GM12878 (cell line): Measurements from ENCODE around the gene CEACAM8. TPM values are rescaled to one million over a fixed set of nuclear protein-coding genes. Genes with fewer than 3 reads are reported as not detected.

Experiments
- ATAC-seq: fragments of 200-7000 bp; cut with Tn5 transposase; 3 replicates; pipeline ENCODE4 v1.9.1; 2020; ENCODE audit warnings: mild to moderate bottlenecking, moderate library complexity
- BruUV-seq: library from RNA; stranded (reverse); fragments of 400-500 nt; replicated peaks from 2 replicates; lab custom pipeline; 2021; lab: Mats Ljungman, UMichigan
- CTCF ChIA-PET: fragments of 300-600 bp; sonication (Branson Sonifier 250); formaldehyde crosslinking; extraction: SDS; loops from one replicate; lab custom pipeline; 2021; ENCODE audit warnings: inconsistent platforms; lab: Yijun Ruan, JAX
- POLR2A ChIA-PET: fragments of 350-600 bp; formaldehyde crosslinking; extraction: SDS; loops from one replicate; lab custom pipeline; 2021; ENCODE audit warnings: inconsistent platforms; lab: Charles Lee
- RAD21 ChIA-PET: fragments of 300-600 bp; sonication (Branson Sonifier 250); formaldehyde crosslinking; loops from one replicate; lab custom pipeline; 2023; ENCODE audit warnings: antibody characterized with exemption; ENCODE audit not compliant: unreplicated experiment; lab: Charles Lee
- SMC1A ChIA-PET: fragments of 300-600 bp; sonication (Branson Sonifier 250); formaldehyde crosslinking; loops from one replicate; lab custom pipeline; 2023; ENCODE audit not compliant: unreplicated experiment, uncharacterized antibody; lab: Charles Lee
- DNase-seq: peaks from one replicate; pipeline ENCODE4 v3.0.0-alpha.2; 2011; ENCODE audit warnings: low read depth, low spot score
- FAIRE-seq: peaks from 3 replicates; lab custom pipeline; 2011; peaks lifted over from hg19 to GRCh38; lab: Jason Lieb, UNC
- H2AFZ ChIP-seq: 2 replicates; pipeline ENCODE4 v1.6.0; 2011; ENCODE audit warnings: low read depth, low read length, control low read depth; ENCODE audit not compliant: control insufficient read depth
- H3K27ac ChIP-seq: 2 replicates; pipeline ENCODE4 v1.5.1; 2011; ENCODE audit warnings: control low read depth; ENCODE audit not compliant: control insufficient read depth, insufficient read depth
- H3K27me3 ChIP-seq, 2 experiments: replicated peaks in 1 of 2; 2 replicates each; pipeline versions ENCODE4 v1.6.0 to v1.6.1; 2011; ENCODE audit warnings: low read length in 1 of 2; ENCODE audit not compliant: control insufficient read depth in 2 of 2, insufficient read depth in 2 of 2
- H3K36me3 ChIP-seq, 2 experiments: 2 replicates each; pipeline ENCODE4 v1.5.1; 2011; ENCODE audit warnings: low read length in 1 of 2; ENCODE audit not compliant: control insufficient read depth in 2 of 2, insufficient read depth in 2 of 2
- H3K4me1 ChIP-seq: 2 replicates; pipeline ENCODE4 v1.6.1; 2011; ENCODE audit warnings: mild to moderate bottlenecking, low read length, moderate library complexity, mixed read lengths; ENCODE audit not compliant: control insufficient read depth, insufficient read depth
- H3K4me2 ChIP-seq: 2 replicates; pipeline ENCODE4 v1.6.0; 2011; ENCODE audit warnings: control low read depth; ENCODE audit not compliant: control insufficient read depth, insufficient read depth
- H3K4me3 ChIP-seq: fragments of 200-600 bp; sonication (generic); 2 replicates; pipeline ENCODE4 v1.5.1; 2016
- H3K79me2 ChIP-seq: 2 replicates; pipeline ENCODE4 v1.6.0; 2011; ENCODE audit warnings: low read length; ENCODE audit not compliant: control insufficient read depth, insufficient read depth
- H3K9ac ChIP-seq: 2 replicates; pipeline ENCODE4 v1.8.0; 2011; ENCODE audit warnings: low read length, control low read depth, mixed read lengths; ENCODE audit not compliant: control insufficient read depth, insufficient read depth
- H3K9me3 ChIP-seq: replicated peaks from 3 replicates; pipeline ENCODE4 v1.5.1; 2011; ENCODE audit warnings: mild to moderate bottlenecking, low read length; ENCODE audit not compliant: control insufficient read depth, insufficient read depth
- H4K20me1 ChIP-seq: 2 replicates; pipeline ENCODE4 v1.6.0; 2011; ENCODE audit not compliant: control insufficient read depth, insufficient read depth
- ESRRA ChIP-seq: IDR thresholded peaks from 2 replicates; pipeline ENCODE4 v1.6.1; 2012; ENCODE audit warnings: mild to moderate bottlenecking, low read length, improper control_type of control experiment
- EZH2 ChIP-seq: IDR thresholded peaks from 2 replicates; pipeline ENCODE4 v1.6.1; 2012; ENCODE audit warnings: low read depth, mild to moderate bottlenecking, control low read depth, inconsistent platforms, low read length, borderline replicate concordance; ENCODE audit not compliant: control insufficient read depth
- IRF4 ChIP-seq: IDR thresholded peaks from 2 replicates; pipeline ENCODE4 v1.6.1; 2011; ENCODE audit warnings: low read depth, low read length
- MTA3 ChIP-seq: IDR thresholded peaks from 2 replicates; pipeline ENCODE4 v1.6.1; 2012; ENCODE audit warnings: low read length, inconsistent platforms, borderline replicate concordance
- YBX1 ChIP-seq: fragments of 450-650 bp; IDR thresholded peaks from 2 replicates; pipeline ENCODE4 v1.6.1; 2016; ENCODE audit warnings: antibody characterized with exemption
- ZNF384 ChIP-seq: IDR thresholded peaks from 2 replicates; pipeline ENCODE4 v1.6.1; 2012; ENCODE audit warnings: low read depth, mild to moderate bottlenecking, low read length, improper control_type of control experiment, borderline replicate concordance
- ZZZ3 ChIP-seq: IDR thresholded peaks from 2 replicates; pipeline ENCODE4 v1.6.1; 2011; ENCODE audit warnings: low read depth; ENCODE audit not compliant: control insufficient read depth, insufficient read length
- WGBS: methylation state at CpG from one replicate; pipeline ENCODE4 v1.1.6; 2016; ENCODE audit warnings: low lambda C conversion rate; ENCODE audit not compliant: insufficient replicate concordance, insufficient coverage; ENCODE audit errors: missing lambda C conversion rate; 5-methylcytosine and 5-hydroxymethylcytosine counted together
- in situ Hi-C: fragments of 300-500 bp; cut with MboI; formaldehyde crosslinking; loops from 9 replicates; pipeline ENCODE4 v1.14.3; 2018; ENCODE audit warnings: mixed read lengths
- intact Hi-C: fragments of 100-400 bp; cut with micrococcal nuclease; formaldehyde crosslinking; loops from one replicate; pipeline ENCODE4 v1.14.2; 2022; ENCODE audit not compliant: unreplicated experiment
- polyA plus RNA-seq, 11 experiments: library from polyadenylated mRNA; depleted of rRNA in 4 of 11; unstranded in 6 of 11; stranded (reverse) in 5 of 11; fragments of >200 nt; fragmentation: Nextera tagmentation in 4 of 11; fragmentation: Illumina TruSeq in 1 of 11; extraction: Ambion mirVana in 4 of 11; extraction: Trizol in 1 of 11; gene quantifications; 1 replicate in 1 of 11; 2 replicates in 10 of 11; pipeline versions ENCODE4 v1.2.1 to v1.2.3, GENCODE V29; 2011 to 2016; ENCODE audit warnings: inconsistent platforms in 2 of 11, missing spikeins in 2 of 11, low read depth in 1 of 11
- total RNA-seq, 4 experiments: library from RNA; depleted of rRNA in 3 of 4; stranded (reverse); fragments of >200 nt in 3 of 4; fragmentation: Illumina TruSeq in 1 of 4; extraction: Trizol in 1 of 4; gene quantifications; 2 replicates each; pipeline versions ENCODE4 v1.2.1 to v1.2.3, GENCODE V29; 2013 to 2021

Gene CEACAM8
- total and polyA plus RNA-seq, 10 of the 15 experiments (the other 5 are each of a cell fraction or from before 2014, with no cell fraction given) = 0.06 TPM; not detected in 9

DNA sequence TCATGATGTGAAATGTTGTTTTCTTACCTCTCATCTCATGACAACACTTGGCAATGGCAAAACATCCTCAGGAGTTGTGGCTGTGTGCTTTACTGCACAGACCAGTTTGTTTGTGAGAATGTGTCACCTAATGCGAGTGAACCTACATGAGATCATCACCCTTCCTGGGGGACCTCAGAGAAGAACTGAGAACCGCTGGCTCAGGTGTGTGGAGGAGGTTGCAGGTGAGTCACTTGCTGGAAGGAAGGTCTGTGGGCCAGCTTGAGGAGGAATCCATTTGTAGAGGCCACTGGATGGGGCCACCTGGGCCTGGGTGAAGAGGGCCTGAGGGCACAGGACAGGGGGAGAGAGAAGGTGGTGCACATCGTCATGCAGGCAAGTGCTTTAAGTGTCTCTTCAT lies 63.4 kb downstream of the CEACAM8 start:
- ChIA-PET CTCF (interaction anchor here (0.8 to 7.3 kb wide), 11 partner anchors 16 to 98 kb away, joined by 3 to 250 read pairs (median 31); partner anchors contain the start of gene CXCL17), RAD21 (interaction anchor here (0.5 to 7.7 kb wide), 5 partner anchors 17 to 1327 kb away, joined by 3 to 177 read pairs (median 39); no protein-coding TSS in a partner anchor), SMC1A (interaction anchor here (0.8 to 9.0 kb wide), 8 partner anchors 59 to 94 kb away, joined by 3 to 193 read pairs (median 13); no protein-coding TSS in a partner anchor), POLR2A (interaction anchor here (3.7 kb wide), 1 partner anchor 65 kb away, joined by 32 read pairs; no protein-coding TSS in a partner anchor)
- intact Hi-C loops = no loop called here
- Histone ChIP-seq H3K27ac (no peak overlapping the region), H2AFZ (no peak overlapping the region), H3K4me1 (peaks cover 14% of the 10 kb centered on the region), H3K4me3 (no peak overlapping the region), H3K4me2 (no peak overlapping the region), H4K20me1 (no peaks in the 10 kb centered on the region), H3K36me3 (no peaks in the 10 kb centered on the region), H3K9me3 (no peaks in the 10 kb centered on the region), H3K9ac (no peak overlapping the region), H3K79me2 (no peaks in the 10 kb centered on the region; the same call in 1 of the 2 replicates), H3K27me3 (no peaks in the 10 kb centered on the region)
- WGBS = 34% methylated on average over 3 of the region's 3 CpGs
- BruUV-seq = no TSS peak
- in situ Hi-C loops = no loop called here
- ATAC-seq = no peak
- FAIRE-seq = no peak
- DNase-seq = no peak
- no peak for TF ChIP-seq YBX1
- no peak for TF ChIP-seq EZH2
- no peak for TF ChIP-seq ZNF384
- TF ChIP-seq ZZZ3 = no peak
- TF ChIP-seq MTA3 = no peak
- TF ChIP-seq ESRRA = no peak
- TF ChIP-seq IRF4 = no peak

Other genes starting within 250 kb of the CEACAM8 start
- not detected in 2 replicates for gene CNFN, start 204.6 kb downstream of the CEACAM8 start, total RNA-seq (2014; rRNA removed)
- not detected in 2 replicates for gene CNFN, start 204.6 kb downstream of the CEACAM8 start, total RNA-seq (2014; rRNA removed; fragmentation: Illumina TruSeq; extraction: Trizol)
- not detected in 2 replicates for gene CNFN, start 204.6 kb downstream of the CEACAM8 start, total RNA-seq (2021)
- not detected in 2 replicates for gene CNFN, start 204.6 kb downstream of the CEACAM8 start, polyA plus RNA-seq (2011; rRNA removed)
- gene CNFN, start 204.6 kb downstream of the CEACAM8 start, polyA plus RNA-seq (2014; fragmentation: Illumina TruSeq; extraction: Trizol) = not detected in 2 replicates
- gene CNFN, start 204.6 kb downstream of the CEACAM8 start, polyA plus RNA-seq (2014; fragmentation: Nextera tagmentation; extraction: Ambion mirVana) = not detected
- gene CNFN, start 204.6 kb downstream of the CEACAM8 start, polyA plus RNA-seq (2014; rRNA removed) = not detected in 2 replicates
- under 1 TPM in 1 of 2 experiments, not detected in 1; 0.60 TPM for gene CNFN, start 204.6 kb downstream of the CEACAM8 start, polyA plus RNA-seq (2016; fragmentation: Nextera tagmentation; extraction: Ambion mirVana)
- 11.1 and 19.9 TPM in 2 replicates for gene LIPE, start 167.5 kb downstream of the CEACAM8 start, total RNA-seq (2014; rRNA removed)
- gene LIPE, start 167.5 kb downstream of the CEACAM8 start, total RNA-seq (2014; rRNA removed; fragmentation: Illumina TruSeq; extraction: Trizol) = 5.3 and 8.1 TPM in 2 replicates
- gene LIPE, start 167.5 kb downstream of the CEACAM8 start, total RNA-seq (2021) = 31.9 and 33.3 TPM in 2 replicates
- gene LIPE, start 167.5 kb downstream of the CEACAM8 start, polyA plus RNA-seq (2011; rRNA removed) = 3.2 and 8.9 TPM in 2 replicates
- gene LIPE, start 167.5 kb downstream of the CEACAM8 start, polyA plus RNA-seq (2014; fragmentation: Illumina TruSeq; extraction: Trizol) = 1.5 and 10.0 TPM in 2 replicates
- gene LIPE, start 167.5 kb downstream of the CEACAM8 start, polyA plus RNA-seq (2014; fragmentation: Nextera tagmentation; extraction: Ambion mirVana) = under 1 TPM; 0.02 to 0.24 TPM
- gene LIPE, start 167.5 kb downstream of the CEACAM8 start, polyA plus RNA-seq (2014; rRNA removed) = 18.0 and 22.3 TPM in 2 replicates
- 10 to 100 TPM in 1 of 2 experiments, 1 to 10 TPM in 1; 8.4 to 11.5 TPM for gene LIPE, start 167.5 kb downstream of the CEACAM8 start, polyA plus RNA-seq (2016; fragmentation: Nextera tagmentation; extraction: Ambion mirVana)
- not detected in 2 replicates for gene CXCL17, start 152.0 kb downstream of the CEACAM8 start, total RNA-seq (2014; rRNA removed)
- 0.14 TPM in 1 of 2 replicates, not detected in the other for gene CXCL17, start 152.0 kb downstream of the CEACAM8 start, total RNA-seq (2014; rRNA removed; fragmentation: Illumina TruSeq; extraction: Trizol)
- gene CXCL17, start 152.0 kb downstream of the CEACAM8 start, total RNA-seq (2021) = not detected in 2 replicates
- gene CXCL17, start 152.0 kb downstream of the CEACAM8 start, polyA plus RNA-seq (2011; rRNA removed) = 0.10 and 0.15 TPM in 2 replicates
- not detected in 2 replicates for gene CXCL17, start 152.0 kb downstream of the CEACAM8 start, polyA plus RNA-seq (2014; fragmentation: Illumina TruSeq; extraction: Trizol)
- under 1 TPM; 0.13 to 0.24 TPM for gene CXCL17, start 152.0 kb downstream of the CEACAM8 start, polyA plus RNA-seq (2014; fragmentation: Nextera tagmentation; extraction: Ambion mirVana)
- gene CXCL17, start 152.0 kb downstream of the CEACAM8 start, polyA plus RNA-seq (2014; rRNA removed) = not detected in 2 replicates
- gene CXCL17, start 152.0 kb downstream of the CEACAM8 start, polyA plus RNA-seq (2016; fragmentation: Nextera tagmentation; extraction: Ambion mirVana) = not detected
- 5.4 and 6.8 TPM in 2 replicates for gene CEACAM1, start 66.4 kb downstream of the CEACAM8 start, total RNA-seq (2014; rRNA removed)
- 3.9 and 5.4 TPM in 2 replicates for gene CEACAM1, start 66.4 kb downstream of the CEACAM8 start, total RNA-seq (2014; rRNA removed; fragmentation: Illumina TruSeq; extraction: Trizol)
- 8.0 and 9.0 TPM in 2 replicates for gene CEACAM1, start 66.4 kb downstream of the CEACAM8 start, total RNA-seq (2021)
- 15.9 and 24.0 TPM in 2 replicates for gene CEACAM1, start 66.4 kb downstream of the CEACAM8 start, polyA plus RNA-seq (2011; rRNA removed)
- gene CEACAM1, start 66.4 kb downstream of the CEACAM8 start, polyA plus RNA-seq (2014; fragmentation: Illumina TruSeq; extraction: Trizol) = 16.4 and 16.8 TPM in 2 replicates
- gene CEACAM1, start 66.4 kb downstream of the CEACAM8 start, polyA plus RNA-seq (2014; fragmentation: Nextera tagmentation; extraction: Ambion mirVana) = 1 to 10 TPM; 4.2 to 5.3 TPM
- 8.8 and 14.4 TPM in 2 replicates for gene CEACAM1, start 66.4 kb downstream of the CEACAM8 start, polyA plus RNA-seq (2014; rRNA removed)
- gene CEACAM1, start 66.4 kb downstream of the CEACAM8 start, polyA plus RNA-seq (2016; fragmentation: Nextera tagmentation; extraction: Ambion mirVana) = 1 to 10 TPM; 5.7 to 6.3 TPM
- gene PSG3, start 145.6 kb upstream of the CEACAM8 start, total RNA-seq (2014; rRNA removed) = not detected in 2 replicates
- not detected in 2 replicates for gene PSG3, start 145.6 kb upstream of the CEACAM8 start, total RNA-seq (2014; rRNA removed; fragmentation: Illumina TruSeq; extraction: Trizol)
- gene PSG3, start 145.6 kb upstream of the CEACAM8 start, total RNA-seq (2021) = not detected in 2 replicates
- gene PSG3, start 145.6 kb upstream of the CEACAM8 start, polyA plus RNA-seq (2011; rRNA removed) = not detected in 2 replicates
- gene PSG3, start 145.6 kb upstream of the CEACAM8 start, polyA plus RNA-seq (2014; fragmentation: Illumina TruSeq; extraction: Trizol) = not detected in 2 replicates
- not detected for gene PSG3, start 145.6 kb upstream of the CEACAM8 start, polyA plus RNA-seq (2014; fragmentation: Nextera tagmentation; extraction: Ambion mirVana)
- gene PSG3, start 145.6 kb upstream of the CEACAM8 start, polyA plus RNA-seq (2014; rRNA removed) = not detected in 2 replicates
- gene PSG3, start 145.6 kb upstream of the CEACAM8 start, polyA plus RNA-seq (2016; fragmentation: Nextera tagmentation; extraction: Ambion mirVana) = not detected
- not detected in 2 replicates for gene PSG8, start 170.8 kb upstream of the CEACAM8 start, total RNA-seq (2014; rRNA removed)
- gene PSG8, start 170.8 kb upstream of the CEACAM8 start, total RNA-seq (2014; rRNA removed; fragmentation: Illumina TruSeq; extraction: Trizol) = not detected in 2 replicates
- not detected in 2 replicates for gene PSG8, start 170.8 kb upstream of the CEACAM8 start, total RNA-seq (2021)
- gene PSG8, start 170.8 kb upstream of the CEACAM8 start, polyA plus RNA-seq (2011; rRNA removed) = not detected in 2 replicates
- gene PSG8, start 170.8 kb upstream of the CEACAM8 start, polyA plus RNA-seq (2014; fragmentation: Illumina TruSeq; extraction: Trizol) = not detected in 2 replicates
- gene PSG8, start 170.8 kb upstream of the CEACAM8 start, polyA plus RNA-seq (2014; fragmentation: Nextera tagmentation; extraction: Ambion mirVana) = not detected
- not detected in 2 replicates for gene PSG8, start 170.8 kb upstream of the CEACAM8 start, polyA plus RNA-seq (2014; rRNA removed)
- gene PSG8, start 170.8 kb upstream of the CEACAM8 start, polyA plus RNA-seq (2016; fragmentation: Nextera tagmentation; extraction: Ambion mirVana) = not detected